GM19397 (cell line): ENCODE measurements around the gene PATJ.

Experiments
- ATAC-seq: cut with Tn5 transposase; IDR thresholded peaks from one replicate; pipeline ENCODE4 v1.9.1; 2021; ENCODE audit warnings: mild to moderate bottlenecking, moderate library complexity; ENCODE audit not compliant: unreplicated experiment

Gene PATJ

DNA sequence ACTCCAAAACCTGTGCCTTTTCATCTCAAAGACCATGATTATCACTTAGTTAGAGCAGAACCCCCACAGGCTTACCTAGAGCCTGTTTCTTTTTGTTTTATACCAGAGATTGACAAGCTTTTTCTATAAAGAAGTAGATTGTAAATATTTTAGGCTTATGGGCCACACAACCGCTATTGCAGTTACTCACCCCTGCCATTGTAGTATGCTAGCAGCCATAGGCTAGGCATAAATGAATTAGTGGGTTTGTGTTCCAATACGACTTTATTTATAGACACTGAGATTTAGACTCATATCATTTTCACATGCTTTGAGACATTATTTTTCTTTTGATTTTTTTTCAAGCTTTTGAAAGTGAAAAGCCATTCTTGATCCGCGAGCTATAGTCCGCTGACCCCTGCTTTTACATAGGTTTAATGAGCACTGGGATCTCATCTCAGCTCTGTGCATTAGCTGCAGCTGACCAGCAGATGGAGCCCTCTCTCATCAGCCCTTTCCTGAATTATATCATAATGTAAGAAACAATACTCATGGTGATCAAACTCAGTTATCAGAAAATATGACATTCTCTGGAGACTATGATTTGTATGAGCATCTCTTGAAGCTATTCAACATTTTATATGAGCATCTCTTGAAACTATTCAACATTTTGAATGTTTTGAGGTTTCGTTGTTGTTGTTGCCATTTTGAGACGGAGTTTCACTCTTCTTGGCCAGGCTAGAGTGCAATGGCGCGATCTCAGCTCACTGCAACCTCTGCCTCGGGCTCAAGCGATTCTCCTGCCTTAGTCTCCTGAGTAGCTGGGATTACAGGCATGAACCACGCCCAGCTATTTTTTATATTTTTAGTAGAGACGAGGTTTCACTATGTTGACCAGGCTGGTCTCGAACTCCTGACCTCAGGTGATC is 340.4 kb downstream of the PATJ start:
- ATAC-seq = no peak

DNA sequence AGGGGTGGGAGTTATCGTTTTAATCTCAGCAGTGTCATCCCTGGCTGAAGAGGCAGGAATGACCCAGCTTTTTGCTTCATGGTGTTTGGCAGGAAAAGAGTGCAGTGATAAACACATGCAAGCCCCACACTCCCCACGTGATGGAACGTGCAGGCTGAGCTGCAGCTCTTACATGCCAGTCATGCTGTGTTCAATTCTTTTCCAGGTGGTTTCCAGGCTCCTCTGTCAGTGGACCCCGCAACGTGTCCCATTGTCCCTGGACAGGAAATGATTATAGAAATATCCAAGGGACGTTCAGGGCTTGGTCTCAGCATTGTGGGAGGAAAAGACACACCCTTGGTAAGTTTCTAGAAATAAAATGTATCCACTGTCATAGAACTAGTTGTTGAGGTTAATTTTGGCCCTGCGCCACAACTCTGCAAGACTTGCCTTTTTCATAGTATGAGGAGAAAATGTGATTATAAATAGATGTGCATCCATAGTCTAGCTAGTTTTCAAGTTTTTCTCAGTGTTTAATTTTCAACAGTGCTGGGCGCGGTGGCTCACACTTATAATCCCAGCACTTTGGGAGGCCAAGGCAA is 342.1 kb downstream of the PATJ start:
- no peak for ATAC-seq

DNA sequence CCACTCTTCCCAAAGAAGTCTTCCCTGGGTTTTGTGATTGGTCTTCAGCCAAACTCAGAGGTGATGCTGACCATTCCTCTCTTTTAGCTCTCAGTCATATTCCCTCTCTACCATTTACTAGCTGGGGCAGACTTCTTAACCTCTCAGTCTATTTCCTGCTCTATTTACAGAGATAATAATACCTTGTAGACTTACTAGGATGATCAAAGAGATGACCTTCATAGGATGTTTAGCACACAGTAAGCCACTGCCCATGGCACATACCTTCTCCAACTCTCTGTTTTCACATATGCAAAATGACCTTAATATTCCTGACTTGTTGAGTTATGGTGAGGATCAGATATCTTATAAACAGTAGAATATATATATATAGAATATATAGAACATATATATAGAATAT is 346.2 kb downstream of the PATJ start:
- no peak for ATAC-seq

DNA sequence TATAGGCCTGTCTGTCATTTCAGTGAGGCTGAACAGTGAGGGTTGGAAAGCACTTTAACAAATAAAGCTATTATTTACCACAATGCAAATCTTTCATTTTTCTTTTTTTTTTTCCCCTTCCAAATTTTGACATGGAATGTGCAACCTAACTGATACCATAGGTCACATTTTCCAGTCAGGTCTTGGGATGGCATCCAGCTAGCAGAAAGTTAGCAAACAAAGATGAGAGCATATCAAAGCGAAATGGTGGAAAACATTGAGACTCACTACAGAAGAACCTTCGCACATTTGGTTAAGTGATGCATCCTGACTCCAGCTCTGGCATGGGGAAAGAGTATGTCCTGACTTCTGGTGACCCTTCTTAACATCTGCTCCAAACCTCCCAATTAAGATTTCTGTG is 347.3 kb downstream of the PATJ start:
- ATAC-seq = no peak

DNA sequence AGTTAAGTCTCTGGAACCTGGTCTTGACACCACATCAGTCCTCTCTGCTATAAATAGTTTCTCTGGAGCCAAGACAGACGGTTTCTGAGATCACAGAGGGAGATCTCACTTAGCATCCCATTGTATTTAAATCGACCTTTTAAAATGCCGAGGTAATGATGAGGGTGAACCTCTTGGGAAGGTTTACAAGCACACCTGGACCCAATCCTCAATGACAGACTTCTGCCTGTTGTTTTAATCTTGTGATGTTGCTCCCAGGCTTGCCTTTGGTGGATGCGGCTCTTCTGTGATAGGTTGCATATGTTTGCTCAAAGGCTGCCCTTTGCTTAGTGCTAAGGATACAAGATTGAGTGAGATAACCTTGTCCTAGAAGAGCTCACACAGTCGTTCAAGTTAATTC is 347.7 kb downstream of the PATJ start:
- ATAC-seq = no peak

DNA sequence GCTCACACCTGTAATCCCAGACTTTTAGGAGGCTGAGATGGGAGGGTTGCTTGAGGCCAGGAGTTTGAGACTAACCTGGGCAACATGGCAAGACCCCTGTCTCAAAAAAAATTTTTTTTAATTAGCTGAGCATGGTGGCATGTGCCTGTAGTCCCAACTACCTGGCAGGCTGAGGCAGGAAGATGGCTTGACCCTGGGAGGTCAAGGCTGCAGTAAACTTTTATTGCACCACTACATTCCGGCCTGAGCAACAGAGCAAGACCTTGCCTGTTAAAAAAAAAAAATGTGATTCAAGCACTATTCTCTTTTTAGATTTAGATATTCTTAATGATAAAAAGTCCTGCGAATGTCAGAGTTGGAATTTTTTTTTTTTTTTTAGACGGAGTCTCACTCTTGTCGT is 349.8 kb downstream of the PATJ start:
- ATAC-seq = no peak

DNA sequence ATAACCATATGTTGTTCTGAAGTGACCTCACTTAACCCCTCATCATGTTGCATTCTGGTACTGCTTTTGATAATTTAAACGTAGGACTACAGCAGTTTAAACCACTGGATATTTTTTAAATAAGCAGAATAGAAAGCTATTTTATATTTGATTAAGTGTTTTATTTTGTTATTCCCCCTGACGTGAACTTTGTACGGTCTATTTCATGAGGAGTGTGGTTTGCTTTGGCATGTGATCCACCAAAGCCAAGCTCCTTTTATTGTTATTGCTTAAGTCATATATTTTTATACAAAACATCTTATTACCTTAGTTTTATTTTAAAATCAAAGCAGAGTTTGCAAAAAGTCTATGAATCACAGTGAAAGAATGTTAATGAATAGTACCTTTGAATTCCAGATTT is 351.0 kb downstream of the PATJ start:
- no peak for ATAC-seq

DNA sequence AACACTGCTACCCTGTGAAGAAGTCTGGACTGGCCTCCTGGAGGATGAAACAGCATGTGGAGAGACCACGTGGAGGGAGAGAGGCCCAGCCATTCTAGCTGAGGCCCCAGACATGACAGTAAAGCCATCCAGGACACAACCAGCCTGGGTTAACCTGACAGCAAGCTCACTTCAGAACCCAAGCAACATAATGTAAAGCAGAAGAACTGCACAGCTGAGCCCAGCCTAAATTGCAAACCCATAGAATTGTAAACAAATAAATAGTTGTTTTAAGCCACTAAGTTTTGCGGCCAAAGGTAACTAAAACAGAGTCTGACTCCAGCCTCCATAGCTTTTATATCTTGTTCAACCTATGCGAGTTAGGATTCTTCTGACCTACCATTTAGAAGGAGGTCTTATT is 355.2 kb downstream of the PATJ start:
- ATAC-seq = no peak

DNA sequence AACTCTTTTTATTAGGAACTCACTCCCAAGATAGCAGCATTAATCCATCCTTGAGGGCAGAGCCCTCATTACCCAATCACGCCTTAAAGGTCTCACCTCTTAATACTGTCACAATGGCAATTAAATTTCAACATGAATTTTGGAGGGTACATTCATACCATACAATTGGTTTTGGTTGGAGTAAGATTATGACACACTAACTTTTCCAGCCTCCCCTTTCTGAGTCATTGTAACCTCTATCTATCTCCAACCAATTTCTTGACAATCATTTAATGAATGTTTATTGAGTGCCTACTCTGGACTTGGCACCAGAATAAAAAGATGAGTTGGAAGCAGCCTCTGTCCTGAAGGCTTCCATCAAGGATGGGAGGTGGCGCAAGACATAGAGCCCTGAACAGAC is 358.2 kb downstream of the PATJ start:
- no peak for ATAC-seq

DNA sequence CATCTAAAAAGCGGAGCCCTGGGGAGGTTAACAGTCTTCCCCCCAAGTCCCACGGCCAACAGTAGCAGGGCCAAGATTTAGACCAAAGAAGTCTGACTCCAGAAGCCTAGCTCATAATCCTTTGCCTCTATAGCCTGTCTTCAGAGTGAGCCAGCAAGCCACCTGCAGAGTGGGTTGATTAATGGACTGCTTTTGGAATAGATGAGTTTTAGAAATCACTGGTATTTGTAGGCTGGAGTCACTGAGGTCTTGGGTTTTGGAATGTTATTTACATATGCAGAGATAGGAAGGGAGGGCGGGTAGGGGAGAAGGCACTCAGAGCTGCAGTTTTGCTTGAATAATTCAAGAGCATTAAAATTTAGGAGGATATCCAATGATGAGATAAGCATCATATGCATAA is 361.6 kb downstream of the PATJ start:
- ATAC-seq = no peak

DNA sequence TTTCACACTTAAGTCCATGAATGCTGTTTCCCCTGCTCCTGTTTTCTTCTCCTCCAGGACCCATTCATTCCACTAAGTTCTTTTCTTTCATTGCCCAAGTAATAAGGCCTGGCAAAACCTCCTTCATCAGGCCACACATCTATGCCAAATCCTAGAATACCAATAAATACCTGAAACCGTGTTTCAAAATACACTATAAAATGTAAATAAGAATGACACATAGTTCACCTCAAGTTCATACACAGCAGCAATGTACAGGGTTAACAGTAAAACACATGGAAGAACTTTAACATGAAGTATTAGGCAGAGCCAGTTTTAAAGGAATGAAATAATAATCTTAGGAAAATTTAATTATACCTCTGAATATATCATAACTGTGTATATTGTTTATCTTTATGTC is 365.6 kb downstream of the PATJ start:
- ATAC-seq = no peak

DNA sequence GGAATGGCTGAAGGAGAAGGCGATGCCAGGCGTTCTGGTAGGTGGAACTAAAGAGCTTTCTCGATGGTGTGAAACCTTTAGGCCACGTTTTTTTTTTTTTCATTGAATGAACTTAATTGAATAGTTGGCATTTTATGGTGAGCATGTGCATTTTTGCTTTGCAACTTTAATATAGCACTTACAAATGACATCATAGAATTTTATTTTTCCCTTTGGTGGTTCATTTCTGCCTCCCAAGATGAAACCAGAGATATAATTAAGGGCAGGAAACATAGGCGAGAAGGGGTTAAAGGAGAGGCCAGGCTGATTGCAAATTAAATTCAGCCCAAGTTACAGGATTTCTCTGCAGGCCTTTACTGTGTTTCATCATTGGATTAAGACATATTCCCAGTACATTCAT is 366.8 kb downstream of the PATJ start:
- no peak for ATAC-seq

DNA sequence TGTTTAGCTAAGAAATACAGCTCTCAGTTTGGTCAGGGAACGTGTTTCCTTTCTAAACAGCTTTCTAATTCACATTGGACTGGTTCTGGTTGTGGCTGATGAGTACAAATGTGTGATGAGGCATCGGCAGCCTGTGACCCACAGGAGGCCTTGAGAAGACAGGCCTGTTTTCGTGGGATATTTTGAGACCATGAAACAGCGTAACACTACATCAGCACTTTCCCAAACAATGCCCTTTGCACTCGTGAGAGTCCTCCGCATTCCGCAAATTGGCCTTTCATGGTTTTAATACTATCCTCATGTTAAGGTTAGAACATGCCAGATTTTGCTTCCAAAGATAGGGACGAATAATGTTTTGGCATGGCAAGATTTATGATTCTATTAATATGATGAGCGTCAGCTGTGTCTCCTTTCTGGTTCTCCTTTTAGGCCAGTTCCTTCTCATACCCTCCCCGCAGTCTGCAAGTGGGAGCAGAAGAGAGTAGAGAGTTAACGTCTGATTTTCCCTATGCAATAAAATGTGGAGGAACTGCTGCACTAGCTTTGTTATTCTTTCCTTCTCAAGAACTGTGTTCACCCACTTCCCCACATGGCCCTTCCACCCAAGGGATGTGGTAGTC is 368.0 kb downstream of the PATJ start:
- no peak for ATAC-seq

DNA sequence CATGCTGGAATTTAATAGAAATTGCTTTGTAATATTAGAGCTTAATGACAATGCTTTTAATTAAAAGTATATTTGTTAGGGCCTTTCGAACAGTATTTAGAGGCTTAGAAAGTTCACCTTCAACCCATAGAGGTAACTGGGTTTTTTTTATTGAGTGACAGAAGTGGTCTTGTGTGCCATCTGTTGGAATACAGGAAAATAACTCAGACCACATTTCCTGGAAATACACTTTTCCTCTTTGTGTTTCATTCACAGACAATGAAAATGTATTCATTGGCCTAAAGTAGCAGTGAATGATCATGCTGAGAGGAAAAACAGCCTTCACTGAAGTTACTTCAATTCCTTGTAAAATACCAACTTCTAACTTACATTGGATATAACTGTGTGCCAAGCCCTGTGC is 368.8 kb downstream of the PATJ start:
- ATAC-seq = no peak

DNA sequence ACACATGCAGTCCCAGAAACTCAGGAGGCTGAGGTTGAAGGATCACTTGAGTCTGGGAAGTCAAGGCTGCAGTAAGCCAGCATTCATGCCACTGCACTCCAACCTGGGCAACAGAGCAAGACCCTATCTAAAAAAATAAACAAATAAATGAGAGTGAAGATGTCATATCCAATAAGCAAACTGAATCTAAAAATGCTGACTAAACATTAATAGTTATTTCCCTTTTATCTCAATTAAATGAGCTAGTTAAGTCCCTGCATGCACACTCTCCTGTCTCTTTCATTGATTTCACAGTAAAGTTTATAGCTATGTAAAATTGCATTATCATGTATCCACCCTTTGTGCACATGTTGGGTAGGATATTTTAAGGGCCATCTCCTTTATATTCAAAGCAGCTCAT is 371.2 kb downstream of the PATJ start:
- ATAC-seq = no peak

DNA sequence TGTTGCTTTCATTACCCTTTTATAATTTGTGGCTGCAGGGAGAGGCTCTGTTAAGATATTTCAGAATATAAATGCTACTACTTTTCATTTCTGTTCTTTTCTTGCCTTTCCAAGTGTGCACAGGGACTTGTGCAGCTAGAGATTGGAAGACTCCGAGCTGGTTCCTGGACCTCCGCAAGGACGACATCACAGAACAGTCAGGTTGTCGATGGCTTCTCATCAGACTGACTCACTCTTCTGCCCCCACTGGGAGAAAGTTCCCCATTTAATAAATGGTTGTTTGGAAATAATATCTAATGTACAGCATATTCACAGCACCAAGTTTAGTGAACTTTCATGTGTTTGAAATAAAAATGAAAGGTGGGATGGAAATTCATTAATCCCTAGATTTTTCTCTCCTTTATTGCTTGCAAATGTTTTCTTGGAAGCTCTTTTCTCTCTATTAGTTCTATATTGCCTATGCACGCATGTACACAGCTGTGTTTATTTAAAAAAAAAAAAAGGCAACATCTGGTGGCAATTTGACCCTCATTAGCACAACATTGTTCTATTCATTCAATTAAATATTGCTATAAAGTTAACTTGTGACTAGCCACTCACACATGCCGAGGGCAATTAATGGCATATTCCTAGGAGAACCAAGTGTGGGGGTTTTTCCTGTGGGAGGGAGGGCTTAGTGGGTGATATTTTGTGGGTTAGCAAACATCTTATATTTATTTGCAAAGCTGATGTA is 374.9 kb downstream of the PATJ start:
- ATAC-seq = no peak

DNA sequence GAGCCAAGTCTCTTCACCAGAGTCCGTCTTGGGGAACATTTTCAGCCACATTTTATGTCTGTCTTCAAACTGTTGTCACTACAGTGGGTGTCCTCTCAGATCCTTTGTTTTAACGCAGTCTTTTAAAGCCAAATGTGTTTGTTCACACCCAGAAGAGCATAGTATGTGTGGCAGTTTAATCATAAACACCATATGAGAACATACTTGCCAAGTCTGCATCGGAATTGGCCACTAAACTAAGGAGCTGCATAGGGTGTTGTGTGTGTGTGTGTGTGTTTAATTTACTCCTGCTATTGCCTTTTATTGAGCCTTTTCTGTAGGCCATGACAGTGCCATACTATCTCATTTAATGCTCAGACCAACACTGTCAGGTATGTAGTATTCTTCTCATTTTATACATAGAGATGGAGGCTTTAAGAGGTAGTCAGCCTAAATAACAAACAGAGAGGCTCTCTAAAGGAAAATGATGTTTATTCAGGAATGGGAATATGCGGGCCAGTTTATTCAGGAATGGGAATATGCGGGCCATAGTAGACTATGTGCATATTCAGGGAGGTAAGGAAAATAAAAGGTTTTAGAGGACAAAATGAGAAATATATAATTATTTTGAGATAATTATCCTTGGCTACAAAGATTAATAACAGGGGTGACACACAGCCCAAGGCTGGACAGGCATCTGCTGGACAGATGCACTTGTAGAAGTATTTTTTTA is 384.5 kb downstream of the PATJ start:
- ATAC-seq = no peak

DNA sequence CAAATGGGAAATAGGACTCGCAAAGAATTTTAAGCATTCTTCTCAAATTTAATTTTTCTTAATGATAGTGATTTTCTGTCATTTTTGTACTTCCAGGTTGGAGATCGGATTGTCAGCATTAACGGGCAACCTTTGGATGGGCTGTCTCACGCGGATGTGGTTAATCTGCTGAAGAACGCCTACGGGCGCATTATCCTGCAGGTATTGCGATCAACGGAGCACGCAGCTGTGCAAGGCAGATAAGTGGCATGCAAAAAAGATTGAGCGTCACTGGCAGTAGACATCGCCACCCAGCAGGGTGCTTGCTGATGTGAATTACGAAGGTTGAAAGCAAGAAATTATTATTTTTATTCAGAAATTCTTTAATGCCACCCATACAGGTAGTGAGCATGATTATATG is 386.5 kb downstream of the PATJ start:
- no peak for ATAC-seq

DNA sequence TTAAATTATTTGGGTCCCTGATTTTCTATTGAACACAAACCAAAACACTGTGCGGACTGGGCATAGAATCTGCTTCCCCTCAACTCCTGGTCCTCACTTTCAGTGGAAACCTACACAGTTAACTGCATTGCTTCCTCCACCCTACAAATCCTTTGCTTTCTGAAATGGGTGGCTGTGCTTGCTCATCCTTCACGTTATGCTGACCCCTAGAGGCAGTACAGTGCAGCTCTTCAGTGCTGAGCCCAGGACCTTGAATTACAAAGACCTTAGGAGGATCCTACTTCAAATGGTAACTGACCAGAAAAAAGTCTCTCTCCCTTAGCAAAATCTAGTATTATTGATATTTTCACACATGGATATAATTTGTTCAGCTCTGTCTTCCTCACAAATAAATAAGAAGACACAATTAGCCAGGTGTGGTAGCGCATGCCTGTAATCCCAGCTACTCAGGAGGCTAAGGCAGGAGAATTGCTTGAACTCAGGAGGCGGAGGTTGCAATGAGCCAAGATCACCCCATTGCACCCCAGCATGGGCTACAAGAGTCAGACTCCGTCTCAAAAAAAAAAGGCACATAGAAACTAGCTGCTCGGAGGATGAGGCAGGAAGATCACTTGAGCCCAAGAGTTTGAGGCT is 388.9 kb downstream of the PATJ start:
- ATAC-seq = peak; percentile 90

DNA sequence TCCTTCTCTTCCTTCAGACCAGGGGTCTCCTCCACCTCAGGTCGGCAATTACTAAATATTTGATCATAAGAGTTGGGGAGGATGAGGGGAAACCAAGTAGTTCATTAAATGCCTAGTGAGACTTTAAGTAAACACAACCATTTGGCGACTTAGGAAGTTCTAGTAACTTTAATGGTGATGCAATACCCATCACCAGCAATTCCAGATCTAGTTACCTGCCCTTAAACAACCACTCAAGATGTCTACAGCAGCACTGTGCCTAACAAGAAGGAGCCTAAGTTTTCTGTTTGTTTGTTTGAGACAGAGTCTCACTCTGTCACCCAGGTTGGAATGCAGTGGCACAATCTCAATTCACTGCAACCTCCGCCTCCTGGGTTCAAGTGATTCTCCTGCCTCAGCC is 395.7 kb downstream of the PATJ start:
- no peak for ATAC-seq
